GM19023 (cell line): ENCODE data around the gene MCRIP2.
"Not testable (repeated sequence)": the region's sequence is repeated elsewhere in the genome, so short reads cannot be mapped to it uniquely, and the experiment has no call there.

Experiments used
- ATAC-seq: cut with Tn5 transposase; IDR thresholded peaks from one replicate; pipeline ENCODE4 v1.9.1; 2021; ENCODE audit warnings: mild to moderate bottlenecking, moderate library complexity; ENCODE audit not compliant: unreplicated experiment

The MCRIP2 gene

GRCh38 chr16:679814-680624 is 38.4 kb downstream of the MCRIP2 start, which contains the start of gene STUB1:
TSS of gene STUB1 (plus strand) at chr16:680410. CDS start at chr16:680526, 116 bp downstream.
- peak; percentile 47 for ATAC-seq

DNA sequence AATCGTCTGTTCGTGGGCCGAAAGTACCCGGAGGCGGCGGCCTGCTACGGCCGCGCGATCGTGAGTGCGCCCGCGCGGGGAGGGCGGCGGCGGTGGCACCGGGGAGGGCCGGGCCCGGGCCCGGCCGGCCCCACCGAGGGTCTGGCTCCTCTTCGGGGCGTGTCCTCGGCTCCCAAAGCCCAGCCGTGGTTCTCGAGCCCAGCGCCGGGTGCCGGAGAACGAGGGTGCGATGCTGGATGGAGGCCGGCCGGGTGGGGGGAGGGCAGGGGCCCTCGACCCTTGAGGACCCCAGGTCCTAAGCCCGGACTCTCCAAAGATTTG is 39.0 kb downstream of the MCRIP2 start:
- no peak for ATAC-seq

- no peak for ATAC-seq
Measured at GRCh38 chr16:680967-681745, 39.5 kb downstream of the MCRIP2 start.

- ATAC-seq, result no peak
Measured at GRCh38 chr16:681746-682427, 40.3 kb downstream of the MCRIP2 start.

GRCh38 chr16:682493-683395 is 41.1 kb downstream of the MCRIP2 start:
- no peak for ATAC-seq

- no peak for ATAC-seq
Measured at GRCh38 chr16:683396-684070, 41.9 kb downstream of the MCRIP2 start.

DNA sequence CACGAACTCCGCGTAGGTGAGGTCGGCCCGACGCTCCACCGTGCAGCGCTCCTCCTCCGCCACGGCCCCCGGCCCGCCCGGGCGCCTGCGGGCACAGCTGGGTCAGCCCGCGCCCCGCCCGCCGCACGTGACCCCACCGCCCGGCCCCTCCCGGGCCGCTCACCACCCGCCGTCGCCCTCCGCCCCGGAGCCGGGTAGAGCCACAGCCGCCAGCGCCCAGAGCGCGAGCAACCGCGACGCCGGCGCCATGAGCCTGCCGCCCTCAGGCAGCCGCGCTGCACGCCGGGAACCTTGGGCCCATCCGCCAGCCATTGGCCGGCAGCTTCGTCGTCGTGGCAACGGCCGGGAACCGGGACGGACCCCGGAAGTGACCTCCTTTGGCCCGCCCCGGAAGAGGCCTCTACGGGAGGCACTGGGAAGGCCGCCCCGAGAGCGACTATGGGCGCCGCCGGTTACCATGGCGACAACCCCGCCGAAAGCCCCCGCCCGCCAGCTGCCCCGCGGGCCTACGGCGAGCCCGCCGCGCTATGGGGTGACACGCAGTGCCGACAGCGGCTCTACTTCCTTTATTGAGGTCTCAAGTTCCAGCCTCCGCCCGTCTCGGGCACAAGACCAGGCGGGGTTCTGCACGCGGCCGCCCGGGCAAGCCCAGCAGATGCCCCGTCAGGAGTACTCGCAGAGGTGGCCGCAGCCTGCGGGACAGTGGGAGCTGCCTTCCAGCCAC is 42.6 kb downstream of the MCRIP2 start, which contains the start of gene JMJD8:
Gene JMJD8, minus strand, starts transcription at position 264 of the 724 bp plus-strand sequence. Its CDS starts 15 bp downstream, at position 249.
- ATAC-seq, result peak; percentile 65

- ATAC-seq, result no peak
Measured at GRCh38 chr16:684961-685696, 43.5 kb downstream of the MCRIP2 start.

- no peak for ATAC-seq
Measured at GRCh38 chr16:685967-686366, 44.3 kb downstream of the MCRIP2 start.

- ATAC-seq, result no peak
Measured at GRCh38 chr16:686459-687260, 45.0 kb downstream of the MCRIP2 start.

DNA sequence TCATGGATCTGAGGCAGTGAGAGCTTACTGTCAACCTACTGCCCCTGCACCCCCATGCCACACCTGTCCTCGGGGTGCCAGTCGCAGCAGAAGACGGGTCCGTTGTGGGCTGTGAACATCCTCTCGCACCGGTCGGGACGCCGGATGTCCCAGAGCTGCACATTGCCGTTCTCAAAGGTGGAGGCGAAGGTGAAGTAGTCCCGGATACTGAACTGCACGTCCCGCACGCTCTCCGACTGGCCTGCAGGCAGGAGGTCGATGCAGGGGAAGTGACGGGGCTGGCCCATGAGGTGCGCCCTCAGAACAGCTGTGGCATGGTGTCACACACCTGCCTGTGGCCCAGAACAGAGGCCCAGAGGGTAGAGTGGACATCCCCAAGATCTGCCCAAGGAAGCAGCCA is 45.9 kb downstream of the MCRIP2 start:
- no peak for ATAC-seq

DNA sequence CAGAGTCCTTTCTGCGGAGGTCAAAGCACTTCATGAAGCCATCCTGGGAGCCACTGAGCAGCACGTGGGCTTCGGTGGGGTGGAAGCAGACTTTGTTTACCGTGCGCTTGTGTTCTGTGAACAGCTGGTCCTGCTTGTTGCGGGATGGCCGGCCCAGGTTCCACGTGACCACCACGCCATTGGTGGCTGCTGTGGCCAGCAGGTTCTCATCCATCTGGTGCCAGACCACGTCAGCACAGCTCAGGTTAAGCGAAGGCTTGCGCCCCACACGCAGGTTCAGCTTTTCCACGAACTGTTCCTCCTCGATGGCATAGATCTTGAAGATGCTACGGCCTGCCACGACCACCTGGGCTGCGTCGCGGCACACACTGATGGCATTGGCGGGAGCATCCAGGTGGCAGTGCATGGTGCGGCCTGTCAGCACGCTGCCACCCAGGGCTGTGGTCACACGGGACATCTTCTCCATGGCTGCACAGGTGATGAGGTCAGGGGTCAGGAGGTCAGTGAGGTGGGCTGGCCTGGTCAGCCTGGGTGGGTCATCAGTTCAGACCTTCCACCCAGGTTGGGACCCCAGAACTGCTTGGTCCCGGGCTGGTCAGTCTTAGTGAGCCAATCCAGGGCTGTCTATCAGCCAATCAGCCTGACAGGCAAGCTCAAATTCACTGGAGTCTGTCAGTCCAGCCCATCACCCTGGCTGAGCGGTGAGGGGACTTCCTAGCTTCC is 47.7 kb downstream of the MCRIP2 start:
- ATAC-seq, result no peak

DNA sequence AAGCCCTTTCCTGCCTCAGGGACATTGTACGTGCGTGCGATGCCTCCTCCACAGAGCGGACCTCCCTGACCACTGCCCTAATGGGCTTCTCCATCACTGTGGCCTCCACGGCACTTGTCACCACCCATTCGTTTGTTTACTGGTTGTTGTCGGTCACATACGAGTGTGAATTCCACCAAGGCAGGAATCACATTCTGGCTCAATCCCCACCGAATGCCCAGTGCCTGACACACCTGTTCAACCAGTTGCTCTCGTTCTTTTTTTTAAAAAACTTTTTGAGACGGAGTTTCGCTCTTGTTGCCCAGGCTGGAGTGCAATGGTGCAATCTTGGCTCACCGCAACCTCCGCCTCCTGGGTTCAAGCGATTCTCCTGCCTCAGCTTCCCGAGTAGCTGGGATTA is 49.6 kb downstream of the MCRIP2 start:
- ATAC-seq, result not testable (repeated sequence)

- no peak for ATAC-seq
Measured at GRCh38 chr16:692356-693108, 50.9 kb downstream of the MCRIP2 start.

DNA sequence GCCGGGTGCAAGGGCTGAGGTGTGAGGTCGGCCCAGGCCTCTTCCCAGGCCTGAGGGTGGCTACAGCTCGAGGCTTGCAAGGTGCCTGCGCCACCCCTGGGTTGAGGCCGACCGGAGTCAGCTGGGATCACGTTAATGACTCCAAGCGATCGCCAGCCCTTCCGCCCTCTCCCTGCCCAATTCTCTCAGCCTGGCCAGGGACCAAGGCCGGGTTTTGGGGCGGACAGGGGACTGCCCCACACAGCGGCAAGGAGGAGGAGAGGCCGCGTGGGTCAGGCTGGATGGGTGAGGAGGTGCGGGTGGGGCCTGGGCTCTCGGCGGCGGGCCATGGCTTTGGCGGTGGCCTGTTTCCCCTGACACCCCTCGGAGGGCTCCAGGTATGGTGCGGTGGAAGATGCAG is 51.7 kb downstream of the MCRIP2 start:
- ATAC-seq, result no peak

- no peak for ATAC-seq
Measured at GRCh38 chr16:693766-694165, 52.1 kb downstream of the MCRIP2 start.
